K562 (cell line): ENCODE results near the gene SFMBT2. TPM values are rescaled to one million over a fixed set of nuclear protein-coding genes. Genes with fewer than 3 reads are reported as not detected.

Source experiments
- BDP1 ChIP-seq: IDR thresholded peaks from 3 replicates; pipeline ENCODE4 v1.6.1; 2011; ENCODE audit not compliant: insufficient read length, insufficient read depth
- CREB1 ChIP-seq, 2 experiments: sonication (generic) in 1 of 2; formaldehyde crosslinking in 1 of 2; IDR thresholded peaks; 2 replicates each; pipeline versions ENCODE4 v1.6.1 to v1.8.0; 2012 to 2022; ENCODE audit warnings: inconsistent platforms in 1 of 2, mild to moderate bottlenecking in 1 of 2, missing genetic modification reagents in 1 of 2, moderate library complexity in 1 of 2
- HDAC2 ChIP-seq: fragments of 450-650 bp; IDR thresholded peaks from 2 replicates; pipeline ENCODE4 v1.6.1; 2016; ENCODE audit warnings: mild to moderate bottlenecking
- JUNB ChIP-seq: fragments of 450-650 bp; formaldehyde crosslinking; conservative IDR thresholded peaks from 2 replicates; pipeline ENCODE4 v1.4.0; 2020; ENCODE audit warnings: mild to moderate bottlenecking
- MYC ChIP-seq, 2 experiments: fragments of 250-450 bp in 1 of 2; sonication (Bioruptor Pico) in 1 of 2; IDR thresholded peaks; 2 replicates each; pipeline versions ENCODE4 v1.5.1 to v1.6.1; 2012 to 2021; ENCODE audit warnings: low read depth in 2 of 2, borderline replicate concordance in 1 of 2, improper control_type of control experiment in 1 of 2, low read length in 1 of 2, mild to moderate bottlenecking in 1 of 2, moderate library complexity in 1 of 2
- NKRF ChIP-seq: fragments of 450-650 bp; IDR thresholded peaks from 2 replicates; pipeline ENCODE4 v1.6.1; 2016; ENCODE audit warnings: borderline replicate concordance
- NR2F6 ChIP-seq: fragments of 450-650 bp; formaldehyde crosslinking; IDR thresholded peaks from 2 replicates; pipeline ENCODE4 v1.4.0; 2020; ENCODE audit warnings: mild to moderate bottlenecking
- PBX2 ChIP-seq, 2 experiments: IDR thresholded peaks in 1 of 2; conservative IDR thresholded peaks in 1 of 2; 2 replicates each; pipeline ENCODE4 v1.6.1; 2016; ENCODE audit warnings: low read depth in 2 of 2, mild to moderate bottlenecking in 1 of 2, missing compliant biosample characterization in 1 of 2, missing genetic modification characterization in 1 of 2, moderate library complexity in 1 of 2
- USF2 ChIP-seq: sonication (generic); formaldehyde crosslinking; IDR thresholded peaks from 2 replicates; pipeline ENCODE4 v1.5.0; 2020; ENCODE audit warnings: missing genetic modification reagents
- ZBTB11 ChIP-seq, 3 experiments: fragments of 200-800 bp in 1 of 3; fragments of 250-450 bp in 1 of 3; fragments of 450-650 bp in 1 of 3; sonication (Bioruptor Pico) in 1 of 3; sonication (Bioruptor generic) in 1 of 3; formaldehyde crosslinking in 1 of 3; IDR thresholded peaks; 2 replicates each; pipeline versions ENCODE4 v1.6.1 to v1.8.0; 2016 to 2022; ENCODE audit warnings: mild to moderate bottlenecking in 2 of 3, missing genetic modification characterization in 2 of 3, missing compliant biosample characterization in 1 of 3, moderate library complexity in 1 of 3
- ZNF280B ChIP-seq: fragments of 250-450 bp; sonication (Bioruptor Pico); IDR thresholded peaks from 2 replicates; pipeline ENCODE4 v1.5.1; 2021; ENCODE audit warnings: mild to moderate bottlenecking
- ZNF507 ChIP-seq: conservative IDR thresholded peaks from 2 replicates; pipeline ENCODE4 v1.6.1; 2017; ENCODE audit warnings: missing genetic modification characterization, missing compliant biosample characterization
- ZNF511 ChIP-seq: sonication (generic); formaldehyde crosslinking; IDR thresholded peaks from 2 replicates; pipeline ENCODE4 v1.8.0; 2022; ENCODE audit warnings: mild to moderate bottlenecking, missing genetic modification reagents
- polyA plus RNA-seq, 8 experiments: library from polyadenylated mRNA; depleted of rRNA in 4 of 8; stranded (reverse) in 5 of 8; unstranded in 3 of 8; fragments of >200 nt; fragmentation: Nextera tagmentation in 2 of 8; fragmentation: Illumina TruSeq in 1 of 8; extraction: Ambion mirVana in 2 of 8; extraction: Trizol in 1 of 8; gene quantifications; 2 replicates each; pipeline versions ENCODE4 v1.2.1 to v1.2.3, GENCODE V29; 2011 to 2014; ENCODE audit warnings: inconsistent platforms in 1 of 8, missing spikeins in 1 of 8
- total RNA-seq, 7 experiments: library from RNA; depleted of rRNA in 6 of 7; stranded (reverse); fragments of >200 nt in 6 of 7; fragmentation: Illumina TruSeq in 2 of 7; extraction: Trizol in 2 of 7; gene quantifications; 2 replicates each; pipeline versions ENCODE4 v1.2.1 to v1.2.3, GENCODE V29; 2011 to 2021; ENCODE audit warnings: low replicate concordance in 1 of 7

The SFMBT2 gene
- total and polyA plus RNA-seq, 9 of the 15 experiments (the other 6 are each of a cell fraction or from before 2014, with no cell fraction given): 1.2 to 13.6 (median 7.6) TPM

GRCh38 chr10:7409045-7409731, 1.6 kb downstream of the SFMBT2 start (continued):
- peak; percentile 69 for TF ChIP-seq NKRF
- peak; percentile 28; the same call in 1 of the 2 replicates for TF ChIP-seq HDAC2
- TF ChIP-seq ZNF507: no peak
- TF ChIP-seq NR2F6: no peak
- TF ChIP-seq CREB1 (IDR thresholded peaks at IDR 0.05): no peak
- 0 out of 2 replicates have a peak, but pooled peaks have one; percentile 36 for TF ChIP-seq CREB1 (CRISPR knock-in tag; IDR thresholded peaks at IDR 0.05)
- TF ChIP-seq ZNF511 (CRISPR knock-in tag): no peak
- TF ChIP-seq USF2 (CRISPR knock-in tag): peak; percentile 53
- no peak for TF ChIP-seq ZBTB11 (CRISPR knock-in tag; IDR thresholded peaks at IDR 0.05)
- TF ChIP-seq MYC (IDR thresholded peaks at IDR 0.05; ENCODE audit: low read depth, low read length): 0 out of 2 replicates have a peak, but pooled peaks have one; percentile 21
- no peak for TF ChIP-seq MYC (CRISPR knock-in tag; IDR thresholded peaks at IDR 0.05; ENCODE audit: borderline replicate concordance, low read depth)
- TF ChIP-seq ZNF280B (CRISPR knock-in tag): no peak
- no peak for TF ChIP-seq BDP1
- TF ChIP-seq PBX2 (CRISPR knock-in tag; IDR thresholded peaks at IDR 0.05; ENCODE audit: low read depth): no peak
- peak; percentile 38; the same call in 1 of the 2 replicates for TF ChIP-seq PBX2 (tag; conservative IDR thresholded peaks at IDR 0.05; ENCODE audit: low read depth)
- no peak for TF ChIP-seq JUNB (CRISPR knock-in tag)
